Peyer's patch (tissue), 4 donors: ENCODE results near the gene ANKS4B. TPM values are rescaled to one million over a fixed set of nuclear protein-coding genes. Genes with fewer than 3 reads are reported as not detected.

ENCODE experiments used
- DNase-seq, 3 donors: peaks; one replicate each; pipeline ENCODE4 v3.0.0-alpha.2; 2017 to 2019
- H3K27ac ChIP-seq, 4 donors: fragments of 200-600 bp; sonication (generic); one replicate each; pipeline ENCODE4 v1.5.1; 2016 to 2019
- H3K27me3 ChIP-seq, 2 donors: fragments of 200-600 bp; sonication (generic); one replicate each; pipeline ENCODE4 v1.5.1; 2019
- H3K36me3 ChIP-seq, 3 donors: fragments of 200-600 bp; sonication (generic); one replicate each; pipeline ENCODE4 v1.5.1; 2016 to 2019
- H3K4me1 ChIP-seq, 4 donors: fragments of 200-600 bp; sonication (generic); one replicate each; pipeline ENCODE4 v1.5.1; 2016 to 2019
- H3K4me3 ChIP-seq, 4 donors: fragments of 200-600 bp; sonication (generic); 1 replicate in 3 of 4; 2 replicates in 1 of 4; pipeline ENCODE4 v1.5.1; 2016 to 2019; ENCODE audit warnings: mild to moderate bottlenecking in 1 of 4
- H3K9me3 ChIP-seq, 4 donors: fragments of 200-600 bp; sonication (generic); one replicate each; pipeline ENCODE4 v1.5.1; 2016 to 2019; ENCODE audit warnings: mild to moderate bottlenecking in 1 of 4
- POLR2A ChIP-seq, 2 donors: fragments of 450-650 bp; IDR thresholded peaks; one replicate each; pipeline ENCODE4 v1.5.1; 2017; ENCODE audit warnings: antibody characterized with exemption in 2 of 2, mild to moderate bottlenecking in 2 of 2, moderate library complexity in 2 of 2
- total RNA-seq, 4 donors: library from RNA; depleted of rRNA; stranded (reverse); fragments of >200 nt; gene quantifications; one replicate each; pipeline ENCODE4 v1.1.0, GENCODE V29; 2016
- TF ChIP-seq, protein P1 (sequence below), 6 experiments: fragments of 450-650 bp in 4 of 6; fragments of 200-600 bp in 2 of 6; sonication (generic) in 1 of 6; IDR thresholded peaks; one replicate each; pipeline ENCODE4 v1.5.1; 2017 to 2019; ENCODE audit warnings: antibody characterized with exemption in 6 of 6, mild to moderate bottlenecking in 3 of 6, moderate library complexity in 1 of 6

The ANKS4B gene, protein sequence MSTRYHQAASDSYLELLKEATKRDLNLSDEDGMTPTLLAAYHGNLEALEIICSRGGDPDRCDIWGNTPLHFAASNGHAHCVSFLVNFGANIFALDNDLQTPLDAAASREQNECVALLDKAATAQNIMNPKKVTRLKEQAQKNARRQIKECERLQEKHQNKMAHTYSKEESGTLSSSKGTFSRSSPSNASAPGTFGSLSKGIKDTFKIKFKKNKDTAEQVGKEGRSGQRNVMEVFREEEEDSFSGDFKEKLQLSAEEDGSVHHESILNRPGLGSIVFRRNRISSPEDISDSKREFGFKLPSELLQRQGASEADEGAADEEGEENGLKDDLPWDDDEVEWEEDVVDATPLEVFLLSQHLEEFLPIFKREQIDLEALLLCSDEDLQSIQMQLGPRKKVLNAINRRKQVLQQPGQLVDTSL
- 100 to 1,000 TPM in 1 of 4 donors, 10 to 100 TPM in 3; 24.8 to 104 (median 90.3) TPM for total RNA-seq

DNA sequence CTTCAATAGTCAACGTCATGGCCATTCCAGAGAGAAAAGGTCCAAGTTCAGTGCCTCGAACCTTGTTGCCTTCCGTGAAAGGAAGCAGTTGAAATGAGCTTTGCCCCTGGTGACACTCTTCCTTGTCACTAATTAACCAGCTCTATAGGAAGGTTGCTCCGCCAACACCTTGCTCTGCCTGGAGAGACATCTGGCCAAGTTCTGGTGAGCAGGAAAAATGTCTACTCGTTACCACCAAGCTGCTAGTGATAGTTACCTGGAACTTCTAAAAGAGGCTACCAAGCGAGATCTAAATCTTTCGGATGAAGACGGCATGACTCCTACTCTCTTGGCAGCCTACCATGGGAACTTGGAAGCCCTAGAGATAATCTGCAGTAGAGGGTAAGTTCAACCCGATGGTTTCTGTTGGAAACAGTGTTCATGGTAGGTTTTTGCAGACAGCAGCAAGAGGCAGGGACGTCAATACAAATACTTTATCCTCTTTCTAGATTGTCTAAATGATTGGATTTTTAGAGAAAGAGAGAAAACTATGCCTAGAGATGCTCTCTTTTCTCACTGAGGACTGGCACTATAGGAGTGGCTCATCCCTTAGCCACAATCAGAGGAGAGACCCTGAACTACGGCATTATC, at the start of gene ANKS4B:
Gene ANKS4B, plus strand, starts transcription at position 179 of the 630 bp plus-strand sequence. Its CDS starts 39 bp downstream, at position 218.
- H3K4me1 ChIP-seq, result no peaks in the 10 kb centered on the region
- no peaks in the 10 kb centered on the region for H3K27me3 ChIP-seq
- H3K9me3 ChIP-seq, result no peaks in the 10 kb centered on the region
- peak within 1 kb of the TSS in 3 of 4 donors; percentile 68 to 88 (median 76) for H3K27ac ChIP-seq
- H3K36me3 ChIP-seq, result peaks cover 0 to 4% (median 0%) of the 10 kb centered on the region in 3 donors
- TF ChIP-seq, protein P1, sequence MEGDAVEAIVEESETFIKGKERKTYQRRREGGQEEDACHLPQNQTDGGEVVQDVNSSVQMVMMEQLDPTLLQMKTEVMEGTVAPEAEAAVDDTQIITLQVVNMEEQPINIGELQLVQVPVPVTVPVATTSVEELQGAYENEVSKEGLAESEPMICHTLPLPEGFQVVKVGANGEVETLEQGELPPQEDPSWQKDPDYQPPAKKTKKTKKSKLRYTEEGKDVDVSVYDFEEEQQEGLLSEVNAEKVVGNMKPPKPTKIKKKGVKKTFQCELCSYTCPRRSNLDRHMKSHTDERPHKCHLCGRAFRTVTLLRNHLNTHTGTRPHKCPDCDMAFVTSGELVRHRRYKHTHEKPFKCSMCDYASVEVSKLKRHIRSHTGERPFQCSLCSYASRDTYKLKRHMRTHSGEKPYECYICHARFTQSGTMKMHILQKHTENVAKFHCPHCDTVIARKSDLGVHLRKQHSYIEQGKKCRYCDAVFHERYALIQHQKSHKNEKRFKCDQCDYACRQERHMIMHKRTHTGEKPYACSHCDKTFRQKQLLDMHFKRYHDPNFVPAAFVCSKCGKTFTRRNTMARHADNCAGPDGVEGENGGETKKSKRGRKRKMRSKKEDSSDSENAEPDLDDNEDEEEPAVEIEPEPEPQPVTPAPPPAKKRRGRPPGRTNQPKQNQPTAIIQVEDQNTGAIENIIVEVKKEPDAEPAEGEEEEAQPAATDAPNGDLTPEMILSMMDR (IDR thresholded peaks at IDR 0.05), result peak in 1 of 6 experiments; percentile 7
- peak; percentile 75 to 95 for TF ChIP-seq POLR2A (IDR thresholded peaks at IDR 0.05)
- peak in 2 of 3 donors; percentile 61 to 85 for DNase-seq
- H3K4me3 ChIP-seq, result peak within 1 kb of the TSS in 3 of 4 donors; percentile 29 to 64 (median 57)

DNA sequence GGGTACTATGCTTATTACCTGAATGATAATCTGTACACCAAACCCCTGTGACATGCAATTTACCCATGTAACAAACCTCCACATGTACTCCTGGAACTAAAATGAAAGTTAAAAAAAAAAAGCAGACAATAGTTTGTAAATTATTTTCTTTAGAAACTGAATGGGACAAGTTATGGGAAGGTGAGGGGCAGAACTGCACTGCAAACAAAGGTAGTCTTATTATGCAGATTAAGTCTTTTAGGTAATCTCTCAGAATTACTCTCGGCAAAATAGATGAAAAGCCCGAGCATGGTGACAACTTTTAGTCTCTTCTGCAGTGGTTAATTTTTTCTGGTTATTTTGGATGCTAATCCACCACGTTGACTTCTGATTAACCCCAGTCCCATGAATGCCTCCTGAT, 49.5 kb upstream of the ANKS4B start:
- DNase-seq, result no peak
- Histone ChIP-seq H3K4me1 (peaks cover 0 to 5% (median 0%) of the 10 kb centered on the region in 4 donors), H3K9me3 (no peaks in the 10 kb centered on the region), H3K27me3 (no peaks in the 10 kb centered on the region), H3K4me3 (no peak overlapping the region), H3K36me3 (peaks cover 0 to 33% (median 0%) of the 10 kb centered on the region in 3 donors), H3K27ac (no peak overlapping the region)
- TF ChIP-seq, protein P1 (IDR thresholded peaks at IDR 0.05), result no peak
- TF ChIP-seq POLR2A (IDR thresholded peaks at IDR 0.05), result no peak

DNA sequence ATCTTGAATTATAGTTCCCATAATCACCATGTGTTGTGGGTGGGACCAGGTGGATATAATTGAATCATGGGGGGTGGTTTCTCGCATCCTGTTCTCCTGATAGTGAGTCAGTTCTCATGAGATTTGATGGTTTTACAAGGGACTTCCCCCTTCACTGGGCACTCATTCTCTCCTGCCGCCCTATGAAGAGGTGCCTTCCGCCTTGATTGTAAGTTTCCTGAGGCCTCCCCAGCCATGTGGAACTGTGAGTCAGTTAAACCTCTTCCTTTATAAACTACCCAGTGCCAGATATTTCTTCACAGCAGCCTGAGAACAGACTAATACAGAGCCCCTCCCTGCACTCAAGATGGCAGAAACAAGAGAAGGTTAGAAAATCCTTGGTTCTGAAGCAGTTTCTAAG, 48.7 kb upstream of the ANKS4B start:
- H3K4me3 ChIP-seq, result no peak overlapping the region
- no peak overlapping the region for H3K27ac ChIP-seq
- H3K9me3 ChIP-seq, result no peaks in the 10 kb centered on the region
- H3K36me3 ChIP-seq, result peaks cover 0 to 25% (median 0%) of the 10 kb centered on the region in 3 donors
- TF ChIP-seq POLR2A (IDR thresholded peaks at IDR 0.05), result no peak
- TF ChIP-seq, protein P1 (IDR thresholded peaks at IDR 0.05), result no peak
- DNase-seq, result no peak
- H3K4me1 ChIP-seq, result peaks cover 0 to 5% (median 0%) of the 10 kb centered on the region in 4 donors
- H3K27me3 ChIP-seq, result no peaks in the 10 kb centered on the region

DNA sequence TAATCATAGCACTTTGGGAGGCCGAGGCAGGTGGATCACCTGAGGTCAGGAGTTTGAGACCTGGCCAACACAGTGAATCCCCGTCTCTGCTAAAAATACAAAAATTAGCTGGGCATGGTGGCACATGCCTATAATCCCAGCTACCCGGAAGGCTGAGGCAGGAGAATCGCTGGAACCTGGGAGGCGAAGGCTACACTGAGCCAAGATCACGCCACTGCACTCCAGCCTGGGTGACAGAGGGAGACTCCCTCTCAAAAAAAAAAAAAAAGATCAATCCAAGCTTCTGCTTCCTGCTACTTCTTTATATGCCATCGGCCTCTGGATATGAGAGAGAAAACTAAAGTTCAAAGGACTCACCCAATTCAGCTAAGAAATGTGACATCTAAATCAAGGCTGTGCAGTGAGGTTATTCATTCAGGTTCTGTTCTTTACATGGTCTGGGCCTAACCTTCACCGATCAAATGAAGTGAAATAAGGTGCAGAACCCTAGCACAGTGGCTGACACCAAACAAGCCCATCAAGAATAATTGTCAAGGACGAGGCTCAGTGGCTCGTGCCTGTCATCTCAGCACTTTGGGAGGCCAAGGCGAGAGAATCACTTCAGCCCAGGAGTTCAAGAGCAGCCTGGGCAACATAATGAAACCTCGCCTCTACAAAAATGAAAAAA, 47.7 kb upstream of the ANKS4B start:
- Histone ChIP-seq H3K36me3 (peaks cover 0 to 18% (median 0%) of the 10 kb centered on the region in 3 donors), H3K9me3 (no peaks in the 10 kb centered on the region), H3K4me1 (peaks cover 0 to 5% (median 0%) of the 10 kb centered on the region in 4 donors), H3K4me3 (no peak overlapping the region), H3K27me3 (no peaks in the 10 kb centered on the region), H3K27ac (no peak overlapping the region)
- DNase-seq, result no peak
- TF ChIP-seq, protein P1 (IDR thresholded peaks at IDR 0.05), result no peak
- TF ChIP-seq POLR2A (IDR thresholded peaks at IDR 0.05), result no peak

DNA sequence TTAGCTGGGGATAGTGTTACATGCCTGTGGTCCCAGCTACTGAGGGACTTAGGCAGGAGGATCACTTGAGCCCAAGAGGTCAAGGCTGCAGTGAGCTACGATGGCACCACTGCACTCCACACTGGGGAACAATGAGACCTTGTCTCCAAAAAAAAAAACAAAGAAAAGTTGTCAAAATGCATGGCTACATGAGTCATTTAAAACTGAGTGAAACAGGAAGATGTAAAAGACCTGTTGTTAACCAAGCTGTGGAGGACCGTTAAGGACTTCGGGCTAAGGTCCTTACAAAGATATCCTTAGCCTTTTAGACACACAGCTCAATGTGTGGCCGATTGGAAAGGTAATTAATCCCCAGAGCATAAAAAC, 47.2 kb upstream of the ANKS4B start:
- no peak for DNase-seq
- H3K27me3 ChIP-seq, result no peaks in the 10 kb centered on the region
- TF ChIP-seq, protein P1 (IDR thresholded peaks at IDR 0.05), result no peak
- no peak for TF ChIP-seq POLR2A (IDR thresholded peaks at IDR 0.05)
- no peaks in the 10 kb centered on the region for H3K9me3 ChIP-seq
- H3K4me3 ChIP-seq, result no peak overlapping the region
- H3K4me1 ChIP-seq, result peaks cover 0 to 5% (median 0%) of the 10 kb centered on the region in 4 donors
- peaks cover 0 to 13% (median 0%) of the 10 kb centered on the region in 3 donors for H3K36me3 ChIP-seq
- no peak overlapping the region for H3K27ac ChIP-seq
